NCI-H524 treated with DMSO at 0.1 percent for 48 hours (cell line): ENCODE results near the gene FOXRED2.
"Not testable (repeated sequence)": the region's sequence is repeated elsewhere in the genome, so short reads cannot be mapped to it uniquely, and the experiment has no call there.

Source experiments
- DNase-seq: peaks from one replicate; lab custom pipeline; 2025; lab: John Stamatoyannopoulos, UW

Gene FOXRED2

GRCh38 chr22:36469094-36469710 lies 37.6 kb downstream of the FOXRED2 start:
- DNase-seq: no peak

GRCh38 chr22:36467946-36468345 lies 38.9 kb downstream of the FOXRED2 start:
- no peak for DNase-seq

- DNase-seq: no peak
Measured at GRCh38 chr22:36467042-36467810, 39.6 kb downstream of the FOXRED2 start.

GRCh38 chr22:36466258-36466657 lies 40.6 kb downstream of the FOXRED2 start:
- no peak for DNase-seq

GRCh38 chr22:36465232-36466021 lies 41.4 kb downstream of the FOXRED2 start:
- DNase-seq: no peak

GRCh38 chr22:36464715-36465231 lies 42.1 kb downstream of the FOXRED2 start:
- DNase-seq: no peak

- no peak for DNase-seq
Measured at GRCh38 chr22:36463783-36464184, 43.1 kb downstream of the FOXRED2 start.

GRCh38 chr22:36461665-36462649 lies 44.9 kb downstream of the FOXRED2 start:
- no peak for DNase-seq

GRCh38 chr22:36460202-36460601 lies 46.6 kb downstream of the FOXRED2 start:
- DNase-seq: no peak

GRCh38 chr22:36457688-36458450 lies 49.0 kb downstream of the FOXRED2 start:
- no peak for DNase-seq

- no peak for DNase-seq
Measured at GRCh38 chr22:36456464-36456845, 50.4 kb downstream of the FOXRED2 start.

GRCh38 chr22:36455571-36456463 lies 51.0 kb downstream of the FOXRED2 start:
- no peak for DNase-seq

- peak; percentile 77 for DNase-seq
Measured at GRCh38 chr22:36454916-36455570, 51.8 kb downstream of the FOXRED2 start.

GRCh38 chr22:36453855-36454378 lies 52.9 kb downstream of the FOXRED2 start:
- DNase-seq: no peak

- DNase-seq: not testable (repeated sequence)
Measured at GRCh38 chr22:36452978-36453607, 53.7 kb downstream of the FOXRED2 start.

- no peak for DNase-seq
Measured at GRCh38 chr22:36452250-36452977, 54.4 kb downstream of the FOXRED2 start.

GRCh38 chr22:36450923-36451322 lies 55.9 kb downstream of the FOXRED2 start:
- DNase-seq: not testable (repeated sequence)
